HCT116 (cell line): ENCODE data around the gene IL15RA. TPM values are rescaled to one million over a fixed set of nuclear protein-coding genes. Genes with fewer than 3 reads are reported as not detected.

Source experiments
- ATAC-seq: fragments of 200-7000 bp; cut with Tn5 transposase; 2 replicates; pipeline ENCODE4 v1.9.1; 2020; ENCODE audit warnings: mild to moderate bottlenecking, moderate library complexity
- BruUV-seq: library from RNA; stranded (reverse); fragments of 400-500 nt; replicated peaks from 2 replicates; lab custom pipeline; 2021; lab: Mats Ljungman, UMichigan
- CTCF ChIA-PET: fragments of 300-600 bp; sonication (Branson Sonifier 250); formaldehyde crosslinking; loops from one replicate; lab custom pipeline; 2021; ENCODE audit warnings: antibody characterized with exemption; lab: Charles Lee
- POLR2A ChIA-PET: fragments of 300-600, 350-600 bp; sonication (Branson Sonifier 250); formaldehyde crosslinking; loops from one replicate; lab custom pipeline; 2021; ENCODE audit warnings: antibody characterized with exemption; lab: Charles Lee
- RAD21 ChIA-PET, 2 experiments: fragments of 300-600 bp; sonication (Branson Sonifier 250); formaldehyde crosslinking; loops; one replicate each; lab custom pipeline; 2023; ENCODE audit warnings: low total read pairs in 2 of 2; ENCODE audit not compliant: uncharacterized antibody in 2 of 2, unreplicated experiment in 2 of 2, low non-redundant PET in 1 of 2; lab: Charles Lee
- DNase-seq: peaks from one replicate; pipeline ENCODE4 v3.0.0-alpha.2; 2010; ENCODE audit warnings: low read depth, low spot score
- H2AFZ ChIP-seq: fragments of 200-600 bp; shearing (Covaris generic), sonication (generic); 2 replicates; pipeline ENCODE4 v1.6.1; 2017; ENCODE audit warnings: low read depth, mixed run types, mixed read lengths, antibody characterized with exemption, low read length; ENCODE audit not compliant: poor library complexity, severe bottlenecking
- H3K27ac ChIP-seq: 2 replicates; pipeline ENCODE4 v1.5.1; 2012; ENCODE audit warnings: low read depth, low read length
- H3K27me3 ChIP-seq: fragments of 200-600 bp; sonication (generic); 2 replicates; pipeline ENCODE4 v1.6.1; 2016; ENCODE audit warnings: mixed run types, low read length, mixed read lengths; ENCODE audit not compliant: insufficient read depth
- H3K36me3 ChIP-seq, 2 experiments: fragments of 200-500 bp in 1 of 2; fragments of 200-600 bp in 1 of 2; sonication (Bioruptor generic) in 1 of 2; sonication (generic) in 1 of 2; 2 replicates each; pipeline versions ENCODE4 v1.5.1 to v1.6.1; 2014 to 2016; ENCODE audit warnings: low read length in 2 of 2, inconsistent platforms in 1 of 2, mixed read lengths in 1 of 2, mixed run types in 1 of 2; ENCODE audit not compliant: insufficient read depth in 2 of 2, control insufficient read depth in 1 of 2
- H3K4me1 ChIP-seq, 2 experiments: fragments of 200-600 bp in 1 of 2; sonication (generic) in 1 of 2; 2 replicates each; pipeline versions ENCODE4 v1.5.1 to v1.6.1; 2012 to 2017; ENCODE audit warnings: low read length in 2 of 2, inconsistent platforms in 1 of 2, mild to moderate bottlenecking in 1 of 2, mixed read lengths in 1 of 2, mixed run types in 1 of 2, moderate library complexity in 1 of 2; ENCODE audit not compliant: insufficient read depth in 2 of 2, control insufficient read depth in 1 of 2
- H3K4me2 ChIP-seq: fragments of 200-600 bp; sonication (generic); 2 replicates; pipeline ENCODE4 v1.6.1; 2017; ENCODE audit warnings: mixed run types, low read length, mixed read lengths
- H3K4me3 ChIP-seq, 2 experiments: fragments of 200-600 bp in 1 of 2; sonication (generic) in 1 of 2; replicated peaks in 1 of 2; 2 replicates each; pipeline ENCODE4 v1.5.1; 2011 to 2016; ENCODE audit warnings: low read length in 2 of 2, control low read depth in 1 of 2, low read depth in 1 of 2, mild to moderate bottlenecking in 1 of 2, mixed read lengths in 1 of 2, mixed run types in 1 of 2
- H3K79me2 ChIP-seq: fragments of 200-600 bp; sonication (generic); 2 replicates; pipeline ENCODE4 v1.6.1; 2017; ENCODE audit warnings: mild to moderate bottlenecking, mixed run types, low read length, moderate library complexity, mixed read lengths; ENCODE audit not compliant: insufficient read depth
- H3K9ac ChIP-seq: fragments of 200-600 bp; sonication (generic); 2 replicates; pipeline ENCODE4 v1.6.1; 2016; ENCODE audit warnings: low read length, mixed read lengths
- H3K9me2 ChIP-seq: fragments of 200-600 bp; sonication (generic), shearing (Covaris generic); 2 replicates; pipeline ENCODE4 v1.6.1; 2017; ENCODE audit warnings: mixed run types, mild to moderate bottlenecking, moderate library complexity; ENCODE audit not compliant: insufficient read depth
- H3K9me3 ChIP-seq, 2 experiments: fragments of 200-500 bp in 1 of 2; fragments of 200-600 bp in 1 of 2; sonication (Bioruptor generic) in 1 of 2; sonication (generic) in 1 of 2; 2 replicates each; pipeline ENCODE4 v1.6.1; 2014 to 2017; ENCODE audit warnings: low read length in 2 of 2, mixed read lengths in 2 of 2, inconsistent platforms in 1 of 2, low read depth in 1 of 2, mild to moderate bottlenecking in 1 of 2, mixed run types in 1 of 2, moderate library complexity in 1 of 2; ENCODE audit not compliant: control insufficient read depth in 1 of 2, insufficient read depth in 1 of 2
- H4K20me1 ChIP-seq: fragments of 200-600 bp; sonication (generic), shearing (Covaris generic); 2 replicates; pipeline ENCODE4 v1.6.1; 2017; ENCODE audit warnings: mixed run types, mild to moderate bottlenecking, moderate library complexity; ENCODE audit not compliant: insufficient read depth
- ATF3 ChIP-seq: IDR thresholded peaks from 2 replicates; pipeline ENCODE4 v1.6.1; 2012
- CBX3 ChIP-seq: IDR thresholded peaks from 2 replicates; pipeline ENCODE4 v1.6.1; 2012; ENCODE audit warnings: low read depth
- CEBPB ChIP-seq: IDR thresholded peaks from 2 replicates; pipeline ENCODE4 v1.6.1; 2012; ENCODE audit warnings: low read depth
- CTCF ChIP-seq, 3 experiments: fragments of 200-600 bp in 1 of 3; sonication (generic) in 1 of 3; IDR thresholded peaks in 2 of 3; conservative IDR thresholded peaks in 1 of 3; 2 replicates each; pipeline ENCODE4 v1.5.1; 2012 to 2017; ENCODE audit warnings: low read depth in 2 of 3, low read length in 2 of 3, antibody characterized with exemption in 1 of 3, borderline replicate concordance in 1 of 3, control low read depth in 1 of 3, mild to moderate bottlenecking in 1 of 3, mixed read lengths in 1 of 3, mixed run types in 1 of 3, moderate library complexity in 1 of 3; ENCODE audit not compliant: insufficient read depth in 1 of 3
- EGR1 ChIP-seq: IDR thresholded peaks from 2 replicates; pipeline ENCODE4 v1.6.1; 2012; ENCODE audit warnings: low read depth
- ELF1 ChIP-seq: IDR thresholded peaks from 2 replicates; pipeline ENCODE4 v1.6.1; 2012; ENCODE audit warnings: low read depth, borderline replicate concordance
- FOSL1 ChIP-seq: IDR thresholded peaks from 2 replicates; pipeline ENCODE4 v1.6.1; 2012; ENCODE audit warnings: low read depth
- JUND ChIP-seq: IDR thresholded peaks from 2 replicates; pipeline ENCODE4 v1.6.1; 2012
- MAX ChIP-seq: IDR thresholded peaks from 2 replicates; pipeline ENCODE4 v1.6.1; 2012
- POLR2AphosphoS5 ChIP-seq: IDR thresholded peaks from 2 replicates; pipeline ENCODE4 v1.6.1; 2011; ENCODE audit warnings: mild to moderate bottlenecking, low read depth, low read length, moderate library complexity
- RAD21 ChIP-seq: IDR thresholded peaks from 2 replicates; pipeline ENCODE4 v1.6.1; 2012; ENCODE audit warnings: low read depth, mild to moderate bottlenecking
- SIN3A ChIP-seq: IDR thresholded peaks from 2 replicates; pipeline ENCODE4 v1.6.1; 2012; ENCODE audit warnings: low read depth
- YY1 ChIP-seq: IDR thresholded peaks from 2 replicates; pipeline ENCODE4 v1.6.1; 2011; ENCODE audit warnings: low read length, low read depth, moderate library complexity, mild to moderate bottlenecking; ENCODE audit not compliant: insufficient replicate concordance; ENCODE audit errors: extremely low read depth
- ZBTB33 ChIP-seq: IDR thresholded peaks from 2 replicates; pipeline ENCODE4 v1.6.1; 2011; ENCODE audit warnings: mild to moderate bottlenecking, low read length, moderate library complexity; ENCODE audit not compliant: insufficient replicate concordance; ENCODE audit errors: extremely low read depth
- intact Hi-C: fragments of 100-400 bp; cut with micrococcal nuclease; formaldehyde crosslinking; loops from 2 replicates; pipeline ENCODE4 v1.10.0; 2022
- total RNA-seq: library from RNA; stranded (reverse); gene quantifications from one replicate; pipeline ENCODE4 v1.2.1, GENCODE V29; 2021; ENCODE audit not compliant: unreplicated experiment

The IL15RA gene
- total RNA-seq, 1 experiment from 2014 or later = 10.5 TPM

GRCh38 chr10:6002809-6003510 lies 25.6 kb upstream of the IL15RA start:
- H3K36me3 ChIP-seq = no peaks in the 10 kb centered on the region

More at GRCh38 chr10:6002809-6003510, 25.6 kb upstream of the IL15RA start:
- Histone ChIP-seq H3K9me2 (no peaks in the 10 kb centered on the region), H3K9me3 (no peaks in the 10 kb centered on the region), H3K4me3 (no peak overlapping the region), H2AFZ (no peak overlapping the region), H3K27me3 (no peaks in the 10 kb centered on the region), H4K20me1 (no peaks in the 10 kb centered on the region), H3K4me1 (no peaks in the 10 kb centered on the region), H3K79me2 (no peaks in the 10 kb centered on the region), H3K4me2 (no peak overlapping the region), H3K27ac (no peak overlapping the region), H3K9ac (no peak overlapping the region)
- ChIA-PET CTCF (no interaction called here), POLR2A (no interaction called here), RAD21 (no interaction called here)
- TF ChIP-seq SIN3A (no peak), JUND (no peak), RAD21 (no peak), CBX3 (no peak), MAX (no peak), ELF1 (no peak), POLR2AphosphoS5 (no peak), ATF3 (no peak), FOSL1 (no peak), EGR1 (no peak), ZBTB33 (no peak), CTCF (IDR thresholded peaks at IDR 0.05 in 2 of 3, conservative IDR thresholded peaks at IDR 0.05 in 1 of 3; ENCODE audit: borderline replicate concordance in 1 of 3, insufficient read depth in 1 of 3, low read depth in 2 of 3, low read length in 2 of 3) (no peak), CEBPB (no peak), YY1 (no peak)
- ATAC-seq (no peak), DNase-seq (no peak)
- intact Hi-C loops = no loop called here
- no TSS peak for BruUV-seq
